Measurements from ENCODE around the gene NFIB. TPM values are rescaled to one million over a fixed set of nuclear protein-coding genes. Genes with fewer than 3 reads are reported as not detected.

Gene NFIB
- polyA plus RNA-seq, 3 donors = not detected

DNA sequence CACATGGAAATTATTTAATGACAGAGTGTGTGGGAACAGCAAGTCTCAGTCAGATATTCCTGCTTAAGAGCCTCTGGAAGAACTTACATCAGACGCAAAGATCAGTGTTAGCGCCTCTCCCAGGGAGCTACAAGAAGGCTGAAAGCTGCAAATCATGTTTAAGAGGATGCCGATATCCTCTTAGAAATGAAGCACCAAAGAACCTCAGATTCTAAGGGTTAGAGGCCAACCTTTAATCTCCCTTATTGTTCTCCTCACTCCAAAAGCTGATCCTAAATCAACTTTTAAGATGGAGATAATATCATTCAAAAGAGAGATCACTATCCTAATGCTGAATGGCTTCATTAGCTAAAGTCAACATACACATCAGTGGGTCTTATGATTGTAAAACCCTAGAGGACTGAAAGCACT, 160.6 kb downstream of the NFIB start:
- H3K9me3 Mint-ChIP-seq = peaks cover 0 to 3% (median 2%) of the 10 kb centered on the region in 7 donors
- intact Hi-C loops (cut with micrococcal nuclease) = no loop called here
- no peaks in the 10 kb centered on the region for H3K79me2 ChIP-seq (ENCODE audit: insufficient read depth, low read length)

DNA sequence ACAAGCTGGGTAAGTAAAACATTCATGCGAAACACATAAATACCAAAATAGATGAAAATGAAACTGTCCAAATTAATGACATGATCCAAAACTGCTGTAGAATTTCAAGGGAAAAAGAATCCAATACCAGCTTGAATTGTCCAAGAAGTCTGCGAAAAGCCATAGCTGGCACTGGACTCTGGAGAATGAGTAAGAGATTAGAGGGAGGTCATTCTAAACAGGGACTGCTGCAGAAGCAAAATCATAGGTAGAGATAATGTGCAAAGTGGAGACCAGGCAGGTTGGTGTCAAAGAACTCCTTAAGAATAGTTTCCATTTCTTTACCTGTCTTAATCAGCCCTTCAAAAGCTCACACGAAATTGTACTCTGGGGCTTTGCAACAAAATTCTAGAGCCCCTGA, 162.5 kb downstream of the NFIB start:
- H3K4me1 ChIP-seq (ENCODE audit: control insufficient read depth in 1 of 2, insufficient read depth in 2 of 2, low read length in 2 of 2) = no peaks in the 10 kb centered on the region
- no peaks in the 10 kb centered on the region for H3K79me2 ChIP-seq (ENCODE audit: insufficient read depth, low read length)
- no peaks in the 10 kb centered on the region for H3K36me3 ChIP-seq (replicated peaks in 1 of 2; ENCODE audit: control insufficient read depth in 1 of 2, insufficient read depth in 2 of 2, low read length in 2 of 2)
- Mint-ChIP-seq H3K9me3 (peaks cover 0 to 3% (median 0%) of the 10 kb centered on the region in 7 donors), H3K4me1 (no peaks in the 10 kb centered on the region), H3K27me3 (ENCODE audit: low read depth in 3 of 3) (peaks cover 0 to 1% (median 0%) of the 10 kb centered on the region in 3 donors), H3K27ac (no peak overlapping the region), H3K36me3 (no peaks in the 10 kb centered on the region), H3K4me3 (no peak overlapping the region)
- H3K9ac ChIP-seq (ENCODE audit: insufficient read depth, low read length, poor library complexity, severe bottlenecking) = no peak overlapping the region
- H4K20me1 ChIP-seq (ENCODE audit: insufficient read depth, low read length) = no peaks in the 10 kb centered on the region
- no peak overlapping the region for H3K4me3 ChIP-seq (replicated peaks in 1 of 3; ENCODE audit: low read depth in 2 of 3, low read length in 3 of 3)
- H3K9me3 ChIP-seq (replicated peaks in 1 of 2; ENCODE audit: control insufficient read depth in 1 of 2, insufficient read depth in 1 of 2, low read length in 2 of 2) = no peaks in the 10 kb centered on the region
- TF ChIP-seq CTCF (IDR thresholded peaks at IDR 0.05) = no peak
- H3K27ac ChIP-seq (ENCODE audit: low read depth in 1 of 2, low read length in 2 of 2) = no peak overlapping the region
- intact Hi-C loops (cut with micrococcal nuclease) = no loop called here
- no peak overlapping the region for H2AFZ ChIP-seq (ENCODE audit: insufficient read depth, low read depth, low read length, poor library complexity, severe bottlenecking)
- WGBS (ENCODE audit: insufficient coverage) = no CpG with 5 or more reads among the region's 3 CpGs
- no peak for DNase-seq
- no peak overlapping the region for H3K4me2 ChIP-seq (replicated peaks; ENCODE audit: extremely low read depth, low read length, poor library complexity, severe bottlenecking)
- H3K27me3 ChIP-seq (ENCODE audit: control insufficient read depth in 2 of 2, insufficient read depth in 2 of 2, low read length in 2 of 2) = no peaks in the 10 kb centered on the region

More for the DNA sequence above, 160.6 kb downstream of the NFIB start:
- Histone ChIP-seq H3K27ac (ENCODE audit: low read depth in 1 of 2, low read length in 2 of 2) (no peak overlapping the region), H3K4me3 (replicated peaks in 1 of 3; ENCODE audit: low read depth in 2 of 3, low read length in 3 of 3) (no peak overlapping the region), H2AFZ (ENCODE audit: insufficient read depth, low read depth, low read length, poor library complexity, severe bottlenecking) (no peak overlapping the region), H3K4me1 (ENCODE audit: control insufficient read depth in 1 of 2, insufficient read depth in 2 of 2, low read length in 2 of 2) (no peaks in the 10 kb centered on the region), H4K20me1 (ENCODE audit: insufficient read depth, low read length) (no peaks in the 10 kb centered on the region), H3K9ac (ENCODE audit: insufficient read depth, low read length, poor library complexity, severe bottlenecking) (no peak overlapping the region), H3K9me3 (replicated peaks in 1 of 2; ENCODE audit: control insufficient read depth in 1 of 2, insufficient read depth in 1 of 2, low read length in 2 of 2) (no peaks in the 10 kb centered on the region), H3K36me3 (replicated peaks in 1 of 2; ENCODE audit: control insufficient read depth in 1 of 2, insufficient read depth in 2 of 2, low read length in 2 of 2) (no peaks in the 10 kb centered on the region), H3K4me2 (replicated peaks; ENCODE audit: extremely low read depth, low read length, poor library complexity, severe bottlenecking) (no peak overlapping the region), H3K27me3 (ENCODE audit: control insufficient read depth in 2 of 2, insufficient read depth in 2 of 2, low read length in 2 of 2) (no peaks in the 10 kb centered on the region)
- Mint-ChIP-seq H3K4me1 (no peaks in the 10 kb centered on the region), H3K36me3 (no peaks in the 10 kb centered on the region), H3K27ac (no peak overlapping the region), H3K27me3 (ENCODE audit: low read depth in 3 of 3) (peaks cover 0 to 2% (median 0%) of the 10 kb centered on the region in 3 donors), H3K4me3 (no peak overlapping the region)
- no peak for TF ChIP-seq CTCF (IDR thresholded peaks at IDR 0.05)
- 85% methylated on average over 2 of the region's 3 CpGs for WGBS (ENCODE audit: insufficient coverage)
- no peak for DNase-seq

Measured in CD14-positive monocyte (primary cell).